GM20431 (cell line): ENCODE data around the gene KRTAP10-2.

Source experiments
- in situ Hi-C: fragments of 300-500 bp; cut with MseI, MboI; formaldehyde crosslinking; loops from one replicate; pipeline ENCODE4 v1.15.0; 2020; ENCODE audit warnings: low sequenced_read_pairs; ENCODE audit not compliant: unreplicated experiment

KRTAP10-2 gene

DNA sequence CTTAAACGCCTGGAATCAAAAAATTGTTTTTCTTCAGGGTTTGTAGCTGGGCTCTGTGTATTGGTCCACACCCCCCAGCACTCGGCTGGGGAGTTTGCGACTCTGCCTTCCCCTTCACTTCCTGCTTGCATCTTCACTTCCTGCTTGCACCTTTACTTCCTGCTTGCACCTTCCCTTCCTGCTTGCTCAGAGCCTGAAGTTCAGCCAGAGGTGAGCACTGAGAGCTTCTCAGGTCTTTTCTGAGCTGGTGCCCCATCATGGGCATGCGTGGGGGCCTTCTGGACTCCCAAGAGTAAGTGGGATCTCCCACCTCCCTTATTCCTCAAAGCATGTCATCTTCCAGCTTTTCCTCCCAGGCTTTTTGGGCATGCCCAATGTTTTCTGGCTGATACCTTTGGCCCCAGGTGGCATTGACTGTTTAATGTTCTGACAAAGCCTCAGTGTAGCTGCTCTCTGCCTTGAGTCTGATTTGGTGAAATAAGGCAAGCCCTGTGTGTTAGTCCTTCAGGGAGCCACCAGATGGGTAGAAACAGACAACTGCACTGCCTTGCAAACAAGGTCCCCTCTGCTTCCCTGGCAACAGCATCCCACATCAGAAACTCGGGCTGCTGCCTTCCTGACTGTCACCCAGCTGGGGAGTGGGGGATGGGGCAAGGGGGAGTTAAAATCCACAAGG lies 3.5 kb downstream of the KRTAP10-2 start:
- in situ Hi-C loops: no loop called here

DNA sequence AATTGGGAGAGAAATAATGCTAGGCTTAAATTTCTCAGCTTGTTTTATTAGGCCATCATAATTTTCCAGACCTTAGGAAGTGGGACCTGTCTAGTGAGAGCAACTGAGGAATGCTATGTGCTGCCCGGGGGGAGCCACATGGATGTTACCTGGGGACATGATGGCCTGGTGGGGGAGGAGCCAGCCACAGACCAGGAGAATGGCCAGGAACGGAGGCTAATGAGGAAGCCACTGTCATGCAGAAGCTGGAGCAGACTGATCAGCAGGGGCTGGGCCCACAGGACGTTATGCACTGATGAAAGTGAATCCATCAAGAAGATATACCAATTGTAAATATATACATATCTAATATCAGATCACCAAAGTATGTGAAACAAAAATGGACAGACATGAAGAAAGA lies 6.7 kb downstream of the KRTAP10-2 start:
- in situ Hi-C loops: no loop called here

DNA sequence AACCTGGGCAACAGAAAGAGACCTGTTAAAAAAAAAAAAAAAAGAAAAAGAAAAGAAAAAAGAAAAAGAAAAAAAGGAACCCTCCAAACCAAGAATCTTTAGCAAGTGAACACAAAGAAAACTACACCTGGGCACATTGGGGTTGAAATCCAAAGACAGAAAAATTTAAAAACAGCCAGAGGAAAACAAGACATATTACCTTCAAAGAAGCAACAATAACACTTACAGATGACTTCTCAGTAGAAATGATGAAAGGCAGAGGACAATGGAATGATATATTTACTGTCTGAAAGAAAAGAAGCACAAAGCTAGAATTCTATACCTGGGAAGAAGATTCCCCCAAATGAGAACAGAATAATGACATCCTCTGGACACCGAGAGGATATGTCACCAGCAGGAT lies 8.6 kb downstream of the KRTAP10-2 start:
- in situ Hi-C loops: no loop called here

DNA sequence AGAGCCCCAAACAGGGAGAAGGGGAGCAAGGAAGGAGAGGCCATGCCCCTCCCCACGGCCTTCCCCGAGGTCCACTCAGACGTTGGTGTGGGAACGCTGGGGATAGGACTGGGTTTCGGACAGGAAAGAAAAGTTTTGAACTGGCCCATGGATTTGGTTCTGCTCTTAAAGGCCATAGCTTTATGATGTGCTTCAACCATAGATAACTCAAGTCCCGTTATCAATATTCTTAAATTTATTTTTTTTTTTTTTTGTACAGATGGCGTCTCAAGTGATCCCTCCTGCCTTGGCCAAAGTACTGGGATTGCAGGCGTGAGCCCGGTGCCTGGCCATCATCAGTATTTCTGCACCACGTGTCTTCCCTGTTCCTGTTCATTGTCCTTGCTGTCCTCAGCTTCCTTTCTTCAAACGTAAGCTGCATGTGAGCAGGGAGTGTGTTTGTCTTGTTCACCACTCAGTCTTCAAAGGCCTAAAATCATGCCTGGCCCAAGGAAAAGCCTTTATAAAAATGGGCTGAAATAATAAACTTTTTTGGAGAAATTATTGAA lies 10.5 kb downstream of the KRTAP10-2 start:
- in situ Hi-C loops: no loop called here

DNA sequence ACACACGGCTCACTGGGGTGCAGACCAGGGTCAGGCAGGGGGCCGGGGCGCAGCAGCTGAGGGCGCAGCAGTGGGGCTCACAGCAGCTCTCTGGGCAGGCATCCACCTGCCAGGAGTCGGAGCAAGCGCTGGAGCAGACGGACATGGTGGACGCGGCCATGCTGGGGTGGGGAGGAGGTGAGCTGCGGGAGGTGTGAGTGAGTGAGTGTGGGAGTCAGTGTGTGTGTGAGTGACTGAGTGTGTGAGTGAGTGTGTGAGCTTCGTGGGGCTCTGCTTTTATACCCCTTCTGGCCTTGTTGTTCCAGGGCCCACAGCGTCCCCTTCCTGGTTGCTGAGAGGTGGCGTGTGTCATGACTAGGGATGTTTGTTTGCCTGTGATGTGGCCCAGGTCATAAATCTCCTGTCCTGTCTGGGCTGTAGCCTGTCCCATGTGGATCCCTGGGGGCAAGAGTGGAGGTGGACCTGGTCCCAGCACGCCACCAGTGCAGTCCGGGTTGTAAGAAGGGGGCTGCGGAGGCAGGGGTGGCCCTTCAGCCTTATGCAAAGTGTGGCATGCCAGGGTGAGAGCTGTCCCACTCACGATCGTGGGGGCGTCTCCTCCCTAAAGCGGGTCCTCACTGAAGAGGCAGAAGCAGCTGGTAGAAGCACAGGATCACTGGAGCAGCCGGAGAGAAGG lies 11.2 kb downstream of the KRTAP10-2 start, which contains the start of gene KRTAP10-1:
TSS of gene KRTAP10-1 (minus strand) at position 205 of the 676 bp plus-strand sequence. CDS start at position 160, 45 bp downstream.
- in situ Hi-C loops: no loop called here

DNA sequence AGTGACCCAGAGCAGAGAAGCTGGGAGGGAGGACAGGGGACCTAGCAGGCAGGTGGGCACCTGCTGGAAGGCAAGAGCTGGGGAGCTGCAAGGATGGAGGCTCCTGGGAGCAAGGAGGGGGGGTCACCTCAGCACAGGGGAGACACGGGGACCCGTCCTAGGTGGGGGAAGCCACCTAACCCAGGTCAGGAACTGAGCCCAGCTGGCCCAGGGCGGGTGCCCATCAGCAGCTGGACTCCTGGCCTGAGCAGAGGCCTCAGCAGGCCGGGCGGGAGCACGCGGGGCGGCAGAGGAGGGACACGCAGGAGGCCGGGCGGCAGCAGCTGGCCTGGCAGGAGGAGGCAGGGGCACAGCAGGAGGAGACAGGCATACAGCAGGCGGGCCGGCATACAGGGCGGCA lies 12.3 kb downstream of the KRTAP10-2 start:
- in situ Hi-C loops: no loop called here

DNA sequence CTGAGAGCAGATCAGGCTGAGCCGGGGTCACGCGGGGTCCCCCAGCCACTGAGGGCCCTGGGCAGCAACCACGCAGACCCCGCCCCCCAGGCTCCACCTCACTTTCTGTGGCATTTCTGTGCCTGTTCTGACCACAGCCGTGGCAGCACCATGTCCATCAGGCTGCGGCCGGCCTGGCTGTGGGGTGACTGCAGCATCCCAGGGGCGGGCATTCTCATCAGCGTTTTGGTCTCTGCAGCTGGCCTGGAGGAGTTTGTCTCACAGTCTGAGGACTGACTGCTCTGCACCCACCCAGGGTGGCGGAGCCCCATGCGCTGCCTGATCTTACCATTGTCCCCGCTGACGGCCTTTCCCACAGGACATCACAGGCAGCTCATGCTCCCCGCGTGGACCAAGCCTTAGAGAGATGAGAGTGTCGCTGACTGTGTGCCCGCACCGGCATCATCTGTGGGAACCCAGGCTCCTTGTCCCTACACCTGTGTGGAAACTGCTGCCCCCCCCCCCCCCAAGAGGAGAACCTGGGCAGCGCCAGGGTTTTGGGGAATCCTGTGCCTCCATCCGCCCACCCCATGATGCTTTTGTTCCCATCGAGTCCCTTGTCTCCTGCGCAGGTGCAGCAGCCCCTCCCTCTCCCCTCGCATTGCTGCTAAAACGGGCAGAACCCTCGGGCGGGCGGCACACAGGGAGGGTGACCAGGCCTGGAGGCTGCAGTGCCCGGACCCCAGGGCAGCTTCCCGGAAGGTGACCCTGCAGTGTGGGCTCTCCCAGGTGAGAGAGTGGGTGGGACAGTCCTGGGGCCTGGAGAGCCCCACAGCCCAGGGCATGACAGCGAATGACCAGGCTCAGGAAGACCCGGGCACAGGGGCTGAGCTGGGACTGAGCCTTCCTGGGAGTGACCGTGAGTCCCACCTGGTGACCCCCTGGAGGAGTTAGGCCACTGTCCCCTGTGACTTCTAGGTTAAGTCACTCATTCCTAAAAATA lies 13.1 kb downstream of the KRTAP10-2 start:
- in situ Hi-C loops: no loop called here

DNA sequence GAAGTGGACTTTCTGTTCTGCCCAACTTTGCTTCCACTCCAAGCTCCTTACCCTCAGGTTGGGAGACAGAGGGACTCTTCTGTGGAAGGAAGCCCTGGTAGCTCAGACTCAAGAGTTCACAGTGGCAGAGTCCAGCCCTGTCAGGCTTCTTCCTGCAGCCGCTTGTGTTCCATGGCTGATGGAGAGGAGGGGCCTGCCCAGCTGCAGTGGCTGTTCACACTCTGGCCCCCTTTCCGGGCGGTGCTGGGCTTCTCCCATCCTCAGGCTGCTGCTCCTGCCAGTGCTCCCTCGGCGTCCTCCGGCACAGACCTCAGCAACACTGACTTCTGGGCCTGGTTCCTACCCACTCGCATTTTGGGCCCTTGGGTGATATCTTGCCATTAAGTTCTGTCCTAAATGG lies 15.3 kb downstream of the KRTAP10-2 start:
- in situ Hi-C loops: no loop called here

DNA sequence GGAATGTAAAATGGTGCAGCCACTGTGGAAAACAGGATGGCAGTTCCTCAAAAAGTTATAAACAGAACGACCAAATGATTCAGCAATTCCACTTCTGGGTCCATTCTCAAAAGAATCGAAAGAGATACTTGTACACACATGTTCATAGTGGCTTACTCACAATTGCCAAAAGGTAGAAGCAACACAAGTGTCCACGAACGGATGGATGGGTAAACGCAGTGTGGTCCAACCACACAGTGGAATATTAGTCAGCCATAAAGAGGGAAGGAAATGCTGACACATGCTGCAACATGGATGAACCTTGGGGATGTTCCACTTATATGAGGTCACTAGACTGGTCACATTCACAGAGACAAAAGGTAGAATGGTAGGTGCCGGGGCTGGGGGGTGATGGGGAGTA lies 16.6 kb downstream of the KRTAP10-2 start:
- in situ Hi-C loops: no loop called here

DNA sequence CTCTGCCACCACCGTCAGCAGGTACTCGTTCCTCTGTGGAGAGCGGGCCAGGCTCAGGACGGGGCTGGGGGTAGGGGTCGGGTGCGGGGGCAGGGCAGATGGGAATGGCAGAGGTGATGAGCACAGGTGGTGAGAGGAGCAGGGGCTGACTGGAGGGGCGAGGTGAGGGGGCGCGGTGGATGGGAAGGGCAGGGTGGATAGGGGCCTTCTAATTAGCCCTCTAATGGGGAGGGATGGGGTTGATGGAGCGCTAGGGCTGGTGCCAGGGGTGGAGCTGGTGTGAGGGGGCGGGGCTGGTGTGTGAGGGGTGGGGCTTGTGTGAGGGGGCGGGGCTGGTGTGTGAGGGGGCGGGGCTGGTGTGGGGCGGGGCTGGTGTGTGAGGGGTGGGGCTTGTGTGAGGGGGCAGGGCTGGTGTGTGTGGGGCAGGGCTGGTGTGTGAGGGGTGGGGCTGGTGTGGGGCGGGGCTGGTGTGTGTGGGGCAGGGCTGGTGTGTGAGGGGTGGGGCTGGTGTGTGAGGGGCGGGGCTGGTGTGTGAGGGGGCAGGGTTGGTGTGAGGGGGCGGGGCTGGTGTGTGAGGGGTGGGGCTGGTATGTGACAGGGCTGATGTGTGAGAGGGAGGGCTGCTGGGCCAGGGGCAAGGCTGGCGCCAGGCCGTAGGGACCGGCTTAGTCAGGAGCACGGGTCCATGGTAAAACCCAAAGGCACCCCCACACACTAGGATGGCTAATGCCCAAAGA lies 17.2 kb downstream of the KRTAP10-2 start:
- in situ Hi-C loops: no loop called here

DNA sequence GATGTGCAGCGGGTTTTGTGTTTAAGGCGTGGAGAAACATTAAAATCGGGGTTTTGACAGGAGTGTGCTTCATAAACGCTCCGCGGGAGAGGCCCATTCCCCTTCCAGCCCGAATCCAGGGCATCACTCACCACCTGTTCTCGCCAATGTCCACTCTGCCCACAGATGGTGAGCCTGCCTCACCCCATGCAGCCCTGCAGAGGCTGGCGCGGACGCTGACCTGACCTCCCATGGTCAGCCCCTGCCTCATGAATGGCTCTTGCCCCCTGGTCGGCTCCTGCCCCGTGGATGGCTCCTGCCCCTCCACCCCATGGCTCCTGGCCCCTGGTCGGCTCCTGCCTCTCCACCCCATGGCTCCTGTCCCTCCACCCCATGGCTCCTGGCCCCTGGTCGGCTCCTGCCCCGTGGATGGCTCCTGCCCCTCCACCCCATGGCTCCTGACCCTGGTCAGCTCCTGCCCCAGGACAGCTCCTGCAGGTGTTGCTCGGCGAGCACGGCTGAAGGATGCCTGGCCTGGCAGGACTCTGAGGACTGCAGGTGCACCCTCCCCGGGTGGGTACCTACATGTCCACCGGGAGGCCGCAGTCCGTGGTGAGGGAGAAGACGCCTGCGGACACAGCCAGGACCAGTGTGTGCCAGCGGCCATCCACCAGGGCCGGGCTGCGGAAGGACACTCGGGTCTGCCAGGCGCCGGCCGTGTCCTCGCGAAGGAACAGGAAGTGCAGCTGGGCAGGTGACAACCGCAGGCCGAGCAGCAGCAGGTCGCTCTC lies 18.0 kb downstream of the KRTAP10-2 start:
- in situ Hi-C loops: no loop called here

DNA sequence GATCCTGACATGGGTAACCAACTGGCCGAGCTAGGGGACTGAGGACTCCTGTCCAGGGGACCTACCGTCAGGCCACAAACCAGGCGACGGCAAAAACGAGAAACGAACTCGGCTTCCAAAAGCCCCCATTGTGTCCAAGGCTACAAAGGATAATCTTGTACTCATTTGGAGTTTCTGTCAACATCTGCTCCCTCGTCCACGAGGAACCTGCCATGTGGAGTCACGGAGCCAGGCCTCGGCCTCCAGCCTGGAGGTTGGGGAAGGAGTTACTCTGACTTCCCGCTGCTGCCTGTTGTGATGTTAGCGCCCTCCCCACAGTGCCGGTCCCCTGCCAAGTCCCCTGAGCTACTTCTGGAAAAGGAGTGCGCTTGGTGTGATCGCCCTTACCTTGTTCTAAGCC lies 18.6 kb downstream of the KRTAP10-2 start:
- in situ Hi-C loops: no loop called here

DNA sequence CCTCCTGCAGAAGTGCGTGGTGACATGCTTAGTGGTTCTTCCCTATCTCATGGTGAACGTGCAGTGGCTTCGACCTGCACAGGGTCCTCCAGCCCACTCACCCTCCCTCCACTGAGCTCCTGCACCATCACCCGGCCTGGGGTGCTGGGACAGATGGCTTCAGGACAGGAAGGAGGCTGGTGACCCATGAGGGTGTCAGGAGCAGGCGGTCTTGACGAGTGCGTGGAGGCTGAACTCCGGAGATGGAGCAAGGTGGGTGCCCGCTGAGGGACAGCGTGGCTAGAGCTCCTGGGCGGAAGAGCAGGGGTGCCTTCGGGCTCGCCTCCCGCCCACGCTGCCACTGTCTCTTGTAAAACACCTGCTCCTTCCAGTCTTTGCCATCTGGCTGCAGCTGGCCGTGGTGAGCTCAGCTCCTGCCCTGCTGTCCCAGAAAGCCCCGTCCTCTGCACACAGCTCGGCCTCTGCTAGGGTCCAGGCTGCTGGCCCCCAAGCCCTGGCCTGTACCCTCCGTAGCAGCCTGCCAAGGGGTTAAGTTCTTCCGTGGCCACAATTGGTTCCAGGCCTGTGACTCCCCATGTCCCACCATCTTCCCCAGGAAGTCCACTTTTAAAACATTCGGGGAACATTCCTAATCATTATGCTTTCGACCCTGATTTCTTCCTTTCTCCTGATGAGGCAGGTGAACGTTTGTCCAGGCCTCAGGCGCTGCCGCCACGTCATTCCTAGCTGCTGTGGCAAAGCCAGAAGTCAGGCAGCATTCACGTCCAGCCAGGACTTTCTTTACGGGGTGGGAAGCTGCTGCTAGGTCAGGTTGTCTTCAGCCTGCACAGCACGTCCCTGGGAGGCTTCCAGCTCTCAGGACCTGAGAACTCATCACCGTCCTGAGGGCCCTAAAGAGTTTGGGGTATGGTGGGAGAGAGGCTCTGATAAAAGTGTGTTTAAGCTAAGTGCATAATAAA lies 19.4 kb downstream of the KRTAP10-2 start:
- in situ Hi-C loops: no loop called here

DNA sequence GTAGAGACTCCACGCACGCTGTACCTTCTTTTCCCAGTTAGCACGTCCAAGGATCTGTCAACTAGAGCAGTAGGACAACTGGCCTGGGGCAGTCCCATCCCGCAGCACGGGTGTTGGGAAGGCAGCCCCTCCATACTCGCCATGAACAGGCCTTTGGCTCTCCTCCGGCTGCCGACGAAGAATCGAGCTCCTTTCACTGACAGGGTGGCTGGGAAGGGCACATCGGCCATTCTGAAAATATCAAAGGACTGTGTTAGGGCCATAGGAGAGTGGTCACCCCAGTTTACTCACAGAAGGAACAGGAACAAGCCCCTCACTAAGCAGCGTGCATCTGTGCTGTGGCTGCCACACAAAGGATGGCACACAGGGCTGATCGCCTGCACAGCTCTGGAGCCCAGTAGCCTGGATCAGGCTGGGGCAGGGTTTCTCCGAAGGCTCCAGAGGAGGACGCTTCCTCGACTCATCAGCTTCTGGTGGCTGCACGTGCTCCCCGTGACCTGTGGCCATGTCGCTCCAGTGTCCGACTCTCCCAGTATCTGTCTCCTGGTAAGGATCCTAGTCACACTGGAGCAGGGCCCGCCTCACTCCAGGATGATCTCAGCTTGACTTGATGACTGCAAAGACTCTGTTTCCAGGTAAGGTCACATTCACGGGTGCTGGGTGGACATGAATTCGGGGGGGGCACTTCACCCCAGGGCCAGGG lies 20.3 kb downstream of the KRTAP10-2 start:
- in situ Hi-C loops: no loop called here

DNA sequence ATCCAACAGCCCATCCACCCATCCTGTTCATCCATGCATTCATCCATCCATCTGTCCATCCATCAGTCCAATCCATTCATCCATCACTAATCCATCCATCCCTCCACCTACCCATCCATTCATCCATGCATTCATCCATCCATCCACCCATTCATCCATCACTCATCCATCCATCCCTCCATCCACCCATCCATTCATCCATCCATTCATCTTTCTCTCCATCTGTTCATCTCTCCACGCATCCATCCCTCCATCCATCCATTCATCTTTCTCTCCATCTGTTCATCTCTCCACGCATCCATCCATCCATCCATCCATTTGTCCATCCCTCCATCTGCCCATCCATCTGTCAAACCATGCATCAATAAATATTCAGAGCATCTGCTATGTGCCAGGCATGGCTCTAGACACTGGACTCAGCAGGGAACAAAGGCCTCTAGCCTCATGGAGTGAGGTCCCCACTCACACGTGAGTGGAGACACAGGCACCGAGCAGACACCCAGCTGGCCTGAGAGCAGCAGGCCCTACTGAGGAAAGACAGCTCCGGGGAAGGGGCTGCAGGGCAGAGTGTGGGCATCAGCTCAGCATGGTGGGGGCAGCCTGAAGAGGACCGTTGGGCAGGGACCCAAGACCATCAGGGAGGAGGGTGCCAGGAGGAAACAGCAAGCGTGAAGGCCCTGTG lies 20.9 kb downstream of the KRTAP10-2 start:
- in situ Hi-C loops: no loop called here

DNA sequence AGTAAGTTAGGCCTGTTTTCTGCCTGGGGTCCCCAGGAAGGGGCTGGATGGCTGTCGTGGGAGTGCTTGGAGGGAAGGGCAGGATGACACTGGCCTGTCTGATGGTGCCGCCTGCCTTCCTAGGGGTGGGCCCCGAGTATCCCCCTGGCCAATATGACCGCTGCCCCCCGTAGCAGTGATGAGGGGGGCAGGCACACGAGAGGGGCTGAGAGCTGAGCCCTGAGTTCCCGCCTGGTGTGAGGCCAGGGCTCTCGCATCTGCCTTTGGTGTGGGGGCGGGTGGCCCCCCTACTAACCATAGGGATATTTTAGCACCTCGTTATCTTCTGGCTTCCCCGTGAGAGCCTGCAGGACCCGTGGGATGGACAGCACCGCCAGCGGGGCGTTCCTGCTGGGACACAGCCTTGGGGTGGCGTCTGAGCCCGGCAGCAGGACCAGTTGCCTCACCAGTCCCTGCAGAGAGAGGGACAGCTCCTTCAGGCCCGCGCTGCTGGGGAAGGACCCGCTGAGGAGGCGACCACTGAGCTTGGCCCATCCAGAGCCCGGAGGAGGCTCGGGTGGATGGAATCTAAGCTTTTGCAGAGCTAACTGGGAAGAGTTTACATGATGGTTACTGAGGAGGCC lies 21.7 kb downstream of the KRTAP10-2 start:
- in situ Hi-C loops: no loop called here
